Spleen (tissue), 7 donors: ENCODE results near the gene IQCE.

ENCODE experiments used
- CTCF ChIP-seq, 11 experiments: fragments of 200-600 bp in 7 of 11; fragments of 450-650 bp in 4 of 11; sonication (generic) in 4 of 11; IDR thresholded peaks in 8 of 11; conservative IDR thresholded peaks in 3 of 11; 1 replicate in 7 of 11; 2 replicates in 4 of 11; pipeline versions ENCODE4 v1.4.0 to v1.8.0; 2016 to 2021; ENCODE audit warnings: antibody characterized with exemption in 11 of 11, inconsistent platforms in 4 of 11, mild to moderate bottlenecking in 1 of 11
- POLR2A ChIP-seq, 3 donors: fragments of 450-650 bp; IDR thresholded peaks; one replicate each; pipeline ENCODE4 v1.5.1; 2017; ENCODE audit warnings: antibody characterized with exemption in 3 of 3, mild to moderate bottlenecking in 1 of 3
- POLR2AphosphoS5 ChIP-seq, 3 donors: sonication (generic); formaldehyde crosslinking; IDR thresholded peaks; one replicate each; pipeline ENCODE4 v1.5.1; 2017; ENCODE audit warnings: antibody characterized with exemption in 3 of 3
- donor health status: DM: no; HTN: no; CAD: no; lungs with moderate emphysema.
- donor health status: DM: no; HTN: no; CAD: no.
- donor health status: DM: no; HTN: no; CAD: no.

GRCh38 chr7:2528481-2529095, 30.2 kb upstream of the IQCE start:
- TF ChIP-seq CTCF (IDR thresholded peaks at IDR 0.05 in 8 of 11, conservative IDR thresholded peaks at IDR 0.05 in 3 of 11) (no peak), POLR2AphosphoS5 (IDR thresholded peaks at IDR 0.05) (no peak), POLR2A (IDR thresholded peaks at IDR 0.05) (no peak)
